NOMO-1 (cell line): ENCODE measurements around the gene PACS1.

ENCODE experiments used
- DNase-seq, 2 experiments: peaks; one replicate each; lab custom pipeline; 2025; ENCODE audit not compliant: unreplicated experiment in 2 of 2; lab: John Stamatoyannopoulos, UW

The PACS1 gene

GRCh38 chr11:66048547-66049323 lies 21.3 kb upstream of the PACS1 start, which contains the start of gene GAL3ST3:
Gene GAL3ST3, minus strand, starts transcription at chr11:66049161. Its CDS starts 3,746 bp downstream, at chr11:66045415.
- no peak for DNase-seq

GRCh38 chr11:66050581-66051231 lies 19.4 kb upstream of the PACS1 start:
- no peak for DNase-seq

- DNase-seq = no peak
These were observed 18.7 kb upstream of the PACS1 start for GRCh38 chr11:66051371-66051765.

- peak; percentile 97 to 99 for DNase-seq
These were observed 18.1 kb upstream of the PACS1 start, which contains the start of gene SF3B2 for GRCh38 chr11:66051766-66052663. Gene SF3B2, plus strand, starts transcription at chr11:66052364. Its CDS starts 21 bp downstream, at chr11:66052385.

GRCh38 chr11:66052664-66052982 lies 17.4 kb upstream of the PACS1 start:
- DNase-seq = no peak

- no peak for DNase-seq
These were observed 15.1 kb upstream of the PACS1 start for GRCh38 chr11:66055021-66055420.

GRCh38 chr11:66056501-66056900 lies 13.6 kb upstream of the PACS1 start:
- DNase-seq = no peak

GRCh38 chr11:66059966-66060680 lies 9.9 kb upstream of the PACS1 start:
- DNase-seq = no peak

GRCh38 chr11:66061268-66061667 lies 8.8 kb upstream of the PACS1 start:
- DNase-seq = no peak

GRCh38 chr11:66062408-66062807 lies 7.7 kb upstream of the PACS1 start:
- DNase-seq = no peak

- DNase-seq = no peak
These were observed 6.2 kb upstream of the PACS1 start for GRCh38 chr11:66063900-66064299.

GRCh38 chr11:66064571-66064970 lies 5.5 kb upstream of the PACS1 start:
- DNase-seq = no peak

- no peak for DNase-seq
These were observed 3.3 kb upstream of the PACS1 start for GRCh38 chr11:66066751-66067150.

- no peak for DNase-seq
These were observed 2.4 kb upstream of the PACS1 start for GRCh38 chr11:66067640-66068039.

- peak; percentile 36 to 40 for DNase-seq
These were observed 1.8 kb upstream of the PACS1 start for GRCh38 chr11:66068154-66068821.

GRCh38 chr11:66068923-66069714 lies 953 bp upstream of the PACS1 start:
- DNase-seq = peak; percentile 59 to 64

- no peak for DNase-seq
These were observed 720 bp downstream of the PACS1 start for GRCh38 chr11:66070604-66071380.

- DNase-seq = no peak
These were observed 1.3 kb downstream of the PACS1 start for GRCh38 chr11:66071381-66071801.
